ENCODE measurements around the gene YY1.
A peak's percentile ranks its signal among the peaks of the same experiment; 100 is the strongest.

YY1 gene

DNA sequence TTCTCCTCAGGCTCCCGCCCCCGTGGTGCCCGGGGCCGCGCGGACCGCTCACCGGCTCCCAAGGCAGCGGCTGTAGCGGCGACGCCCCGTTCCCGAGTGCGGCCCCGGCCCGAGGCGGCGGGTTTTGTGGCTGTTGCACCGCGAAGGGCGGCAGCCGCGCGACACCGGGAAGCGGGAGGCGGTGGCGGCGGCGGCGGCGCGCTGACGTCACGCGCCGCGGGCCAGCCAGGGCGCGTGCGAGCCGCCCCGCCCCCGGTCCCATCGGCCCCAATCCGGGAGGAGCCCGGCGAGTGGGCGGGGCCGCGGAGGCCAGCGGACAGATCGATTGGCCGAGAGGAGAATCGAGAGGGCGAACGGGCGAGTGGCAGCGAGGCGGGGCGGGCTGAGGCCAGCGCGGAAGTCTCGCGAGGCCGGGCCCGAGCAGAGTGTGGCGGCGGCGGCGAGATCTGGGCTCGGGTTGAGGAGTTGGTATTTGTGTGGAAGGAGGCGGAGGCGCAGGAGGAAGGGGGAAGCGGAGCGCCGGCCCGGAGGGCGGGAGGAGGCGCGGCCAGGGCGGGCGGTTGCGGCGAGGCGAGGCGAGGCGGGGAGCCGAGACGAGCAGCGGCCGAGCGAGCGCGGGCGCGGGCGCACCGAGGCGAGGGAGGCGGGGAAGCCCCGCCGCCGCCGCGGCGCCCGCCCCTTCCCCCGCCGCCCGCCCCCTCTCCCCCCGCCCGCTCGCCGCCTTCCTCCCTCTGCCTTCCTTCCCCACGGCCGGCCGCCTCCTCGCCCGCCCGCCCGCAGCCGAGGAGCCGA lies at the start of gene YY1:
Gene YY1, plus strand, starts transcription at position 726 of the 792 bp plus-strand sequence. CDS start 101 bp downstream, outside the sequence.
- DNase-seq (ENCODE audit: low read depth, low spot score) = peak; percentile 74
- peak within 1 kb of the TSS; percentile 95 for H3K27ac ChIP-seq
- no peak for TF ChIP-seq FOXP2 (optimal IDR thresholded peaks at IDR 0.05; ENCODE audit: control extremely low read depth, extremely low read length, insufficient read depth)
- peak; percentile 82 for TF ChIP-seq POLR2AphosphoS5 (IDR thresholded peaks at IDR 0.05; ENCODE audit: borderline replicate concordance, low read depth, low read length)
- peaks cover 29% of the 10 kb centered on the region for H3K36me3 ChIP-seq (ENCODE audit: insufficient read depth, low read length)
- peak within 1 kb of the TSS; percentile 96 for H3K4me3 ChIP-seq
- peak within 1 kb of the TSS; percentile 87 for H3K9ac ChIP-seq (ENCODE audit: insufficient read length)
- H3K9me3 ChIP-seq (ENCODE audit: low read depth, low read length) = no peaks in the 10 kb centered on the region

DNA sequence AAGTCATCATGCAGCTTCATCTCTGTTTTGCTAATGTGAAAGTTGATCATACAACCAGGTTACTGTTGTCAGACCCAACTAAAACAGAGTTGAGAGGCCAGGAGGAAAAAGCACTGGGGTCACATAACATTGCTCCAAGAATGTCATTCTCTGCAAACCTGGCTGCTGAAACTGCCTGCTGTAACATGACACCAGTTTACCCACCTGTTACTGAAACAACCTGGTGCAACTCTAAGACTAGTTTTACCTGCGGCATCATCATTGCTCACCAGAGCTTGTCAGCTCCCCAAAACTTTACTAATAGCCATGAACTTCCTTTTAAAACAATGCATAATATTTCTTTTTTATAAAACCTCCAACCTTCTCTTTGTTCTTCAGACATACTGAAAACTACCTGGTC lies 48.8 kb upstream of the YY1 start:
- Histone ChIP-seq H3K27ac (no peak overlapping the region), H3K36me3 (ENCODE audit: insufficient read depth, low read length) (no peaks in the 10 kb centered on the region), H3K9me3 (ENCODE audit: low read depth, low read length) (no peaks in the 10 kb centered on the region), H3K9ac (ENCODE audit: insufficient read length) (no peak overlapping the region), H3K4me3 (no peak overlapping the region)
- no peak for DNase-seq (ENCODE audit: low read depth, low spot score)
- TF ChIP-seq POLR2AphosphoS5 (IDR thresholded peaks at IDR 0.05; ENCODE audit: borderline replicate concordance, low read depth, low read length) (no peak), EZH2 (IDR thresholded peaks at IDR 0.05) (no peak), FOXP2 (optimal IDR thresholded peaks at IDR 0.05; ENCODE audit: control extremely low read depth, extremely low read length, insufficient read depth) (no peak)

DNA sequence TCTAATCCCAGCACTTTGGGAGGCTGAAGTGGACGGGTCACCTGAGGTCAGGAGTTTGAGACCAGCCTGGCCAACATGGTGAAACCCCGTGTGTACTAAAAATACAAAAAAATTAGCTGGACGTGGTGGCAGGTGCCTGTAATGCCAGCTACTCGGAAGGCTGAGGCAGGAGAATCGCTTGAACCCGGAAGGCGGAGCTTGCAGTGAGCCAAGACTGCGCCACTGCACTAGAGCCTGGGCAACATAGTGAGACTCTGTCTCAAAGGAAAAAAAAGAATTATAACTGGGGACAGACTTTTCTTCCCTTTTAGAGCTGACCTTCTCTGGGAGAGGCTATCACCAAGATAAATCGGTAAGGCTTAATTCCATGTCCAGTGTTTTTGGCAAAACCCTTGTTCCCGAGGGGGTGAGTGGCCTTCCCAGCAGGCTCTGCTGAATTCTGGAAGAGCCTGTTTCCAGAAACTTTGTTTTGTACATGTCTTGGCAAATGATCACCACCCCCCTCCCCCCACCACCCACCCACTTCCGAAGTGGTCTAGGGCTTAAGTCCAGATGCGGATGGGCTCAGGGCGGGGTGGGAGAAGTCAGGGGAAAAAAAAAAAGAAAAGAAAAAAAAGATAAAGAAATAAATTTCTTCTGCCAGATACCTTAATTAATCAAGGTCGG lies 47.2 kb upstream of the YY1 start:
- no peak for TF ChIP-seq POLR2AphosphoS5 (IDR thresholded peaks at IDR 0.05; ENCODE audit: borderline replicate concordance, low read depth, low read length)
- no peak for TF ChIP-seq EZH2 (IDR thresholded peaks at IDR 0.05)
- no peak for TF ChIP-seq FOXP2 (optimal IDR thresholded peaks at IDR 0.05; ENCODE audit: control extremely low read depth, extremely low read length, insufficient read depth)
- DNase-seq (ENCODE audit: low read depth, low spot score) = no peak
- H3K27ac ChIP-seq = no peak overlapping the region
- H3K9me3 ChIP-seq (ENCODE audit: low read depth, low read length) = no peaks in the 10 kb centered on the region
- H3K4me3 ChIP-seq = no peak overlapping the region
- peak overlapping the region; percentile 66 for H3K9ac ChIP-seq (ENCODE audit: insufficient read length)
- H3K36me3 ChIP-seq (ENCODE audit: insufficient read depth, low read length) = no peaks in the 10 kb centered on the region

DNA sequence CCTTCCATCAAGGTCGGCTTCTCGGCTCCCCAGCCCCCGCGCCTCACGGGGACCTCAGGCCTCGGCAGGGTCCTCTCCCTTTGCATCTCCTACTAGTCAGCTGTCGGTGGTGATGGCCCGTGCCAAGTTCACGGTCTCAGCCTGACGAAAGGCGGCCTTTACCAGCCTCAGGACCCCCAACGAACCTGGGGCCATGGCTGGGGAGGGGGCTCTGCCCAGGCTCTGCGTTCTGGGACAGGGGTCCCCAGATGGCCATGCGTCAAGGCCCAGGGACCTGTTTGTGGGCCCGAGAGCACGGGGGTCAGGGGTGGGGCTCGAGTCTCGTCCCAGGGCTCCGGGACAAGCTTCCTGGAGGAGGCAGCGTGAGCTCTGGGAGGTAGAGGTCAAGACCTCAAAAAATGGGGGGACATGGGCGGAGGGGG lies 46.7 kb upstream of the YY1 start:
- peak overlapping the region; percentile 15; the same call in 1 of the 2 replicates for H3K27ac ChIP-seq
- peak overlapping the region; percentile 78 for H3K4me3 ChIP-seq
- TF ChIP-seq FOXP2 (optimal IDR thresholded peaks at IDR 0.05; ENCODE audit: control extremely low read depth, extremely low read length, insufficient read depth) (no peak), POLR2AphosphoS5 (IDR thresholded peaks at IDR 0.05; ENCODE audit: borderline replicate concordance, low read depth, low read length) (no peak)
- no peak for DNase-seq (ENCODE audit: low read depth, low spot score)
- no peaks in the 10 kb centered on the region for H3K36me3 ChIP-seq (ENCODE audit: insufficient read depth, low read length)
- no peaks in the 10 kb centered on the region for H3K9me3 ChIP-seq (ENCODE audit: low read depth, low read length)
- H3K9ac ChIP-seq (ENCODE audit: insufficient read length) = peak overlapping the region; percentile 66

DNA sequence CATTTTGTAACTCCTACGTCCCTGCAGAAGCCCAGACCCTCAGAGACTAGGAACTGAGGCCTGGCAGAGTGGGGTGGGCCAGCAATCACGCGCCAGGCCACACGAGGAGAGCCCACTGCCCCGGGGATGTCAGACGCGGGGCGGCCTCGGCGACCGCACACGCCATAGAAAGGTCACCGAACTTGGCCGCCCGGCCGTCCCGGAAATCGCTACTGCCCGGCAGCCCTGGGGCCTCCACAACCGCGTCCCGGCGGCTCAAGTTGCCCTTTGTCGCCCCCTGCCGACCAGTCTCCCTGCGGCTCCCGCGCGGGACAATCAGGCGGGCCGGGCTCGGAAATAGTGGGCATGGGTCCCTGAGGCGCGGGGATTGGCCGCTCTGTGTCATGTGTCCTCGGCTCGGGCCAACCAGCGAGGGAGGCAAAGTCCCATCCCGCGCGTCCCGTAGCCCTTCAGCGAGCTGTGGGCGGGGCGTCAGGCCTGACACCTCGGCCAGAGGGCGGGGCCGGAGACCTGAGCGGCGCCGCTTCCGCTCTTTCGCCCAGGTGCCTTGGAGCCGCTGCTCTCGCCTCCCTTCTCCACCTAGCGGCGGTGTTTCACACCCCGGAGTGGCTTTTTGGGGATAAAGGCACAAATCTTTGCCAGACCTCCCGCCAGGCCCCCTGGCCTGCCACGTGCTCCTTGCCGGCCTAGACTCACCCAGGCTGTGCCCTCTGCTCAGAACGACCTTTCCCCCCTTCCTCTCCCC lies 46.1 kb upstream of the YY1 start:
- peak; percentile 74 for DNase-seq (ENCODE audit: low read depth, low spot score)
- Histone ChIP-seq H3K9ac (ENCODE audit: insufficient read length) (peak overlapping the region; percentile 68), H3K36me3 (ENCODE audit: insufficient read depth, low read length) (no peaks in the 10 kb centered on the region), H3K4me3 (peak overlapping the region; percentile 78), H3K9me3 (ENCODE audit: low read depth, low read length) (no peaks in the 10 kb centered on the region), H3K27ac (peak overlapping the region; percentile 21; the same call in 1 of the 2 replicates)
- TF ChIP-seq FOXP2 (optimal IDR thresholded peaks at IDR 0.05; ENCODE audit: control extremely low read depth, extremely low read length, insufficient read depth) (peak; percentile 24), EZH2 (IDR thresholded peaks at IDR 0.05) (no peak), POLR2AphosphoS5 (IDR thresholded peaks at IDR 0.05; ENCODE audit: borderline replicate concordance, low read depth, low read length) (peak; percentile 71; the same call in 1 of the 2 replicates)

DNA sequence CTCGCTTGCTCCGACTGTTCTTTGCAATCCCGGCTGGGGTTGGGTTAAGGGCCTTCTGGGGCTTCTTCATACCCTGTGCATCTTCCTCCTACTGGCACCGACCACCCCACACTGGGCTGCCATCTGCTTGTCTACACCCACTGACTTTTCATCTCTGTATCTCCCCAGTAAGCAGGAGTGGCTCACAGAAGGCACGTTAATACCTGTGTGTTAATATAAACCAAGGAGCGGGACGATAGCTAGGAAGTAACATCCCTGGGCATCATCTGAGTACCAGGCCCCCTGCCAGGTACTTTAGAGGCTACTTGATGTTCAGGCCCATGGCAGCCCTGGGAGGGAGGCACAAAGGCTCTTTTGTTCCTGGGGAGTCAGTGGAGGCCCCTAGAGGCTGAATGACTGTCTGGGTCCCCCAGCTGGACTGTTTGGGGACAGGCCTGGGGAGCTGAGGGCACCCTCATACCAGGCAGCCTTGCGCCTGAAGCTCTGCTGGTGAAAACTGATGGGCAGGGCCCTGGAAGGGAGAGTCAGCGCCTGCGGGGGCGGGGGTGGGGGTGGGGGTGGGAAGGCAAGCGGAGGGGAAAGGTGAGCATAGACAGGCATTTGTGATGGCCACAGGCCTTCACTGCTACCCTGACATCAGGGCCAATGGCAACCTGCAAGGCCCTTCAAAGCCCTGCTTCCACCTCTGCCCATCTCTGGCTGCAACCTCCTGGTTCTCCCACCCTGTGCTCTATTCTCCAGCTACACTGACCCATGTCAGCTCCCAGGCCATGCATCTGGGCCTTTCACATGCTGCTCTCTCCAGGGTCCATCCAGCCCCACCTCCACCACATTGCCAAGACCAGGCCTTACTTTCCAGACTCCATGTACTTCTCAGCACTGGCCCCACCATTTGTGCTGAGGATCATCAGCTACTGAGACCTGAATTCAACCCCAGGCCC lies 45.3 kb upstream of the YY1 start:
- H3K9ac ChIP-seq (ENCODE audit: insufficient read length) = peak overlapping the region; percentile 68
- DNase-seq (ENCODE audit: low read depth, low spot score) = no peak
- H3K27ac ChIP-seq = peak overlapping the region; percentile 21; the same call in 1 of the 2 replicates
- H3K9me3 ChIP-seq (ENCODE audit: low read depth, low read length) = no peaks in the 10 kb centered on the region
- H3K4me3 ChIP-seq = peak overlapping the region; percentile 78
- no peaks in the 10 kb centered on the region for H3K36me3 ChIP-seq (ENCODE audit: insufficient read depth, low read length)
- TF ChIP-seq POLR2AphosphoS5 (IDR thresholded peaks at IDR 0.05; ENCODE audit: borderline replicate concordance, low read depth, low read length) = no peak
- no peak for TF ChIP-seq FOXP2 (optimal IDR thresholded peaks at IDR 0.05; ENCODE audit: control extremely low read depth, extremely low read length, insufficient read depth)
- no peak for TF ChIP-seq EZH2 (IDR thresholded peaks at IDR 0.05)

DNA sequence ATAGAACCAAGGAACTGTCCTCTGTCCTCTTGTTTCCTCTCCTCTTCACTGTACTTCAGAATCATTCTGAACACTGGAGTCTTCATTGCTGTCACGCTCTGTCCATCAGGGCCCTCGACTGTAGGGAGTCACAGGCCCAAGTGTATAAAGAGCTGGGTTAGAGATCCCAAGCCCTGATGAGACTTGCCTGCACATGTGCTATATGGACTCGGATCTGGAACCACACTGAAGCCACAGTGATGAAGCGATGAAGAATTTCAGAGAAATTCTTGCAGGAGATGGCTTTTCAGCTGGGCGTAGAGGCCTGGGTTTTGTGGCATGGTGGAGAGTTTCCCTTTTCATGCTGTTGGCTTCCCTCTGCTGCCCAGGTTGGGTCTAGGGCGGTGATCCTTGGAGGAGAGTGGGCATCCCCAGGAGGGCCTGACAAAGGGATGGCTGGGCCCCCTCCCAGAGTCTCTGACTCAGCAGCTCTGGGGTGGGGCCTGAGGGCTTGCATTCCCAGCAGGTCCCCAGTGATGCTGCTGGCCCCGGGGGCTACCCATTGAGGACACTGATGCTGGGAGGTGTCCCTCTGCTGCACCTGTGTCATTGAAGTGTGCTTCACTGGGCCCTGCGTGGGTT lies 39.6 kb upstream of the YY1 start:
- DNase-seq (ENCODE audit: low read depth, low spot score) = no peak
- no peak overlapping the region for H3K27ac ChIP-seq
- H3K4me3 ChIP-seq = no peak overlapping the region
- no peaks in the 10 kb centered on the region for H3K9me3 ChIP-seq (ENCODE audit: low read depth, low read length)
- no peak overlapping the region for H3K9ac ChIP-seq (ENCODE audit: insufficient read length)
- no peaks in the 10 kb centered on the region for H3K36me3 ChIP-seq (ENCODE audit: insufficient read depth, low read length)
- TF ChIP-seq POLR2AphosphoS5 (IDR thresholded peaks at IDR 0.05; ENCODE audit: borderline replicate concordance, low read depth, low read length) (no peak), FOXP2 (optimal IDR thresholded peaks at IDR 0.05; ENCODE audit: control extremely low read depth, extremely low read length, insufficient read depth) (no peak), EZH2 (IDR thresholded peaks at IDR 0.05) (no peak)

Measured in SK-N-MC (cell line).